SK-N-SH (cell line): Measurements from ENCODE around the gene CCDC91.

ENCODE experiments used
- CHD2 ChIP-seq: fragments of 150-350 bp; IDR thresholded peaks from 2 replicates; pipeline ENCODE4 v1.6.1; 2018; ENCODE audit warnings: low read length; ENCODE audit not compliant: partially characterized antibody
- CTCF ChIP-seq: fragments of 200-600 bp; sonication (generic); IDR thresholded peaks from 2 replicates; pipeline ENCODE4 v1.6.1; 2017; ENCODE audit warnings: antibody characterized with exemption, mild to moderate bottlenecking, moderate library complexity
- FOSL2 ChIP-seq: IDR thresholded peaks from 2 replicates; pipeline ENCODE4 v1.4.0; 2012; ENCODE audit warnings: low read depth, mild to moderate bottlenecking, moderate library complexity, borderline replicate concordance
- FOXJ3 ChIP-seq: sonication (generic); formaldehyde crosslinking; IDR thresholded peaks from 2 replicates; pipeline ENCODE4 v1.5.1; 2020; ENCODE audit warnings: mild to moderate bottlenecking, missing genetic modification reagents
- GABPA ChIP-seq: IDR thresholded peaks from 2 replicates; pipeline ENCODE4 v1.4.0; 2012; ENCODE audit warnings: low read depth, mild to moderate bottlenecking
- NFIC ChIP-seq: IDR thresholded peaks from 2 replicates; pipeline ENCODE4 v1.4.0; 2012; ENCODE audit warnings: borderline replicate concordance
- POLR2AphosphoS5 ChIP-seq: IDR thresholded peaks from 2 replicates; pipeline ENCODE4 v1.6.1; 2012; ENCODE audit warnings: low read depth, low read length
- REST ChIP-seq: IDR thresholded peaks from 2 replicates; pipeline ENCODE4 v1.6.1; 2012; ENCODE audit warnings: mild to moderate bottlenecking, low read depth, low read length, moderate library complexity
- SMC3 ChIP-seq: IDR thresholded peaks from 2 replicates; pipeline ENCODE4 v1.6.1; 2012; ENCODE audit warnings: low read depth, low read length, improper control_type of control experiment
- TAF1 ChIP-seq: IDR thresholded peaks from 2 replicates; pipeline ENCODE4 v1.6.1; 2012; ENCODE audit warnings: low read depth, mild to moderate bottlenecking, low read length, moderate library complexity, borderline replicate concordance
- TCF12 ChIP-seq: IDR thresholded peaks from 2 replicates; pipeline ENCODE4 v1.4.0; 2012
- TEAD4 ChIP-seq: IDR thresholded peaks from 2 replicates; pipeline ENCODE4 v1.4.0; 2012; ENCODE audit warnings: mild to moderate bottlenecking, borderline replicate concordance; ENCODE audit not compliant: insufficient read depth
- USF2 ChIP-seq: fragments of 150-350 bp; IDR thresholded peaks from 2 replicates; pipeline ENCODE4 v1.6.1; 2017; ENCODE audit warnings: antibody characterized with exemption, low read length, low read depth, borderline replicate concordance

GRCh38 chr12:28320353-28320752, 130.1 kb downstream of the CCDC91 start:
- TF ChIP-seq FOSL2 (no peak), TAF1 (no peak), SMC3 (no peak), CTCF (no peak), POLR2AphosphoS5 (no peak), FOXJ3 (CRISPR knock-in tag) (no peak), TEAD4 (no peak), GABPA (no peak), REST (no peak), USF2 (no peak), CHD2 (no peak), NFIC (no peak), TCF12 (no peak)
